Subcutaneous preadipocyte (primary cell): Measurements from ENCODE around the gene SGIP1. TPM values are rescaled to one million over a fixed set of nuclear protein-coding genes. Genes with fewer than 3 reads are reported as not detected.
A peak's percentile ranks its signal among the peaks of the same experiment; 100 is the strongest.

Experiments used
- small RNA-seq: library from RNA; depleted of rRNA; stranded (forward); fragments of <200 nt; gene quantifications from one replicate; pipeline ENCODE3, GENCODE V24; 2012
- total RNA-seq: library from RNA; depleted of rRNA; stranded (reverse); fragments of >200 nt; gene quantifications from 2 replicates; pipeline ENCODE4 v1.2.3, GENCODE V29; 2012

SGIP1 gene, protein sequence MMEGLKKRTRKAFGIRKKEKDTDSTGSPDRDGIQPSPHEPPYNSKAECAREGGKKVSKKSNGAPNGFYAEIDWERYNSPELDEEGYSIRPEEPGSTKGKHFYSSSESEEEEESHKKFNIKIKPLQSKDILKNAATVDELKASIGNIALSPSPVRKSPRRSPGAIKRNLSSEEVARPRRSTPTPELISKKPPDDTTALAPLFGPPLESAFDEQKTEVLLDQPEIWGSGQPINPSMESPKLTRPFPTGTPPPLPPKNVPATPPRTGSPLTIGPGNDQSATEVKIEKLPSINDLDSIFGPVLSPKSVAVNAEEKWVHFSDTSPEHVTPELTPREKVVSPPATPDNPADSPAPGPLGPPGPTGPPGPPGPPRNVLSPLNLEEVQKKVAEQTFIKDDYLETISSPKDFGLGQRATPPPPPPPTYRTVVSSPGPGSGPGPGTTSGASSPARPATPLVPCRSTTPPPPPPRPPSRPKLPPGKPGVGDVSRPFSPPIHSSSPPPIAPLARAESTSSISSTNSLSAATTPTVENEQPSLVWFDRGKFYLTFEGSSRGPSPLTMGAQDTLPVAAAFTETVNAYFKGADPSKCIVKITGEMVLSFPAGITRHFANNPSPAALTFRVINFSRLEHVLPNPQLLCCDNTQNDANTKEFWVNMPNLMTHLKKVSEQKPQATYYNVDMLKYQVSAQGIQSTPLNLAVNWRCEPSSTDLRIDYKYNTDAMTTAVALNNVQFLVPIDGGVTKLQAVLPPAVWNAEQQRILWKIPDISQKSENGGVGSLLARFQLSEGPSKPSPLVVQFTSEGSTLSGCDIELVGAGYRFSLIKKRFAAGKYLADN
- 6.8 and 8.8 TPM in 2 replicates for total RNA-seq

GRCh38 chr1:66533804-66534740 is at the start of gene SGIP1:
Gene SGIP1, plus strand, starts transcription at chr1:66534153. Its CDS starts 206 bp downstream, at chr1:66534359.

GRCh38 chr1:66752000-66752592 is 218.1 kb downstream of the SGIP1 start, which contains the start of gene DYNLT5:
Gene DYNLT5, plus strand, starts transcription at chr1:66752459. Its CDS starts 2,200 bp downstream, at chr1:66754659.

Small RNA genes lying within 50 kb of the gene (small RNA-seq; reads per million reads assigned to genes)
- 12.8 reads per million, percentile 96 among the genes with 10 or more reads in this experiment for gene MIR3117

Other genes with a start within 250 kb of the SGIP1 start
- 0.73 and 0.78 TPM in 2 replicates for gene DYNLT5, start 218.3 kb downstream of the SGIP1 start, total RNA-seq